ENCODE data around the gene LLGL1. TPM values are rescaled to one million over a fixed set of nuclear protein-coding genes. Genes with fewer than 3 reads are reported as not detected.

Gene LLGL1
- total RNA-seq, 1 experiment from 2014 or later = 65.0 TPM

DNA sequence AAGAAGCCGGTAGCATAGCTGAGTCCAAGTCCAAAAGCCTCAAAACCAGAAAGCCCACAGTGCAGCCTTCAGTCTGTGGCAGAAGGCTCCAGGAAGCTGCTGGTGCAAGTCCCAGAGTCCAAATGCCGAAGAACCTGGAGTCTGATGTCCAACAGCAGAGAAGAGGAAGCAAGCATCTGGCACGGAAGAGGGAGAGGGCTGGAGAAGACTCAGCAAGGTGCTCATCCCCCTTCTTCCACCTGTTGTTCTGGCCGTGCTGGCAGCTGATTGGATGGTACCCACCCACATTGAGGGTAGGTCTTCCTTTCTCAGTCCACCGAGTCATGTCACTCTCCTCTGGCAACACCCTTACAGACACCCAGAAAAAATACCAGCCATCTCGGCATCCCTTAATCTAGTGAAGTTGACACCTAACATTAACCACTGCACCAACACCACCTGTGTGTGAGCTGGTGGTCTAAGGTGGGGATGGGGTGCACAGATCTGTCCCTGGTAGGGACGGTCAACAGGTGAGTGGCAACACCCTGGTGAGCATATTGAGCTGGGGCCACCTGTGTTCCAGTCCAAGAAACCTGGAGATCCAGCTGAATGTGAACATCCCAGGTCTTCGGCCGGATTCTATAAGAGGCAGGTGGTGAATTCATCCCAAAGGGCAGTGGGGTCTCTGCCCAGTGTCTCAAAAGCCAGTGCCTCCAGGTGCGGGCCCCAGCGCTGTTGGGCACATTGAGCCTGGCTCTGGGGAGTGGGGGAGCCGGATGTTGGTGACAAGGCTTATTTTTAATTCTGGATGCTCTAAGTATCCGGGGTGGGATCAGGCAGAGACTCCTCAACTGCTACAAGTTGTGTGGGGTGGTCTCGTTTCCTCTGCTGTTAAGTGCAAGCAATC lies 44.9 kb downstream of the LLGL1 start:
- no peak overlapping the region for H2AFZ ChIP-seq (ENCODE audit: low read length)
- H4K5ac ChIP-seq (ENCODE audit: insufficient read length, low read depth, low read length) = no peak overlapping the region
- H4K8ac ChIP-seq (replicated peaks; ENCODE audit: insufficient read length, low read depth, low read length) = no peak overlapping the region
- H3K27ac ChIP-seq (ENCODE audit: insufficient read length, low read depth, low read length) = no peak overlapping the region
- no peak overlapping the region for H2BK12ac ChIP-seq (ENCODE audit: insufficient read length, low read depth, low read length)
- H3K23me2 ChIP-seq (ENCODE audit: insufficient read length, low read depth, low read length, poor library complexity, severe bottlenecking) = no peaks in the 10 kb centered on the region
- no peak overlapping the region for H3K18ac ChIP-seq (ENCODE audit: insufficient read length, low read depth, low read length)
- WGBS (ENCODE audit: extremely low coverage, insufficient read length, low lambda C conversion rate) = no CpG with 5 or more reads among the region's 14 CpGs
- H4K91ac ChIP-seq (ENCODE audit: insufficient read length, low read depth, low read length) = no peak overlapping the region
- no peak overlapping the region for H2AK5ac ChIP-seq (ENCODE audit: insufficient read length, low read length)
- Mint-ChIP-seq H3K36me3 (ENCODE audit: insufficient read depth in 1 of 3, low read depth in 3 of 3) (peaks cover 5 to 30% (median 21%) of the 10 kb centered on the region in 3 experiments; a peak in 5 of 7 replicates), H3K27me3 (ENCODE audit: low read depth) (no peaks in the 10 kb centered on the region; the same call in none of the 2 replicates), H3K27ac (no peak overlapping the region; a peak in 1 of 7 replicates), H3K4me3 (no peak overlapping the region), H3K4me1 (peaks cover 10 to 13% of the 10 kb centered on the region in 2 experiments), H3K9me3 (no peaks in the 10 kb centered on the region)
- TF ChIP-seq, protein P1, sequence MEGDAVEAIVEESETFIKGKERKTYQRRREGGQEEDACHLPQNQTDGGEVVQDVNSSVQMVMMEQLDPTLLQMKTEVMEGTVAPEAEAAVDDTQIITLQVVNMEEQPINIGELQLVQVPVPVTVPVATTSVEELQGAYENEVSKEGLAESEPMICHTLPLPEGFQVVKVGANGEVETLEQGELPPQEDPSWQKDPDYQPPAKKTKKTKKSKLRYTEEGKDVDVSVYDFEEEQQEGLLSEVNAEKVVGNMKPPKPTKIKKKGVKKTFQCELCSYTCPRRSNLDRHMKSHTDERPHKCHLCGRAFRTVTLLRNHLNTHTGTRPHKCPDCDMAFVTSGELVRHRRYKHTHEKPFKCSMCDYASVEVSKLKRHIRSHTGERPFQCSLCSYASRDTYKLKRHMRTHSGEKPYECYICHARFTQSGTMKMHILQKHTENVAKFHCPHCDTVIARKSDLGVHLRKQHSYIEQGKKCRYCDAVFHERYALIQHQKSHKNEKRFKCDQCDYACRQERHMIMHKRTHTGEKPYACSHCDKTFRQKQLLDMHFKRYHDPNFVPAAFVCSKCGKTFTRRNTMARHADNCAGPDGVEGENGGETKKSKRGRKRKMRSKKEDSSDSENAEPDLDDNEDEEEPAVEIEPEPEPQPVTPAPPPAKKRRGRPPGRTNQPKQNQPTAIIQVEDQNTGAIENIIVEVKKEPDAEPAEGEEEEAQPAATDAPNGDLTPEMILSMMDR (conservative IDR thresholded peaks at IDR 0.05) = no peak
- H2BK5ac ChIP-seq (ENCODE audit: insufficient read length, low read length) = no peak overlapping the region
- no peak for DNase-seq
- H2BK20ac ChIP-seq (ENCODE audit: low read depth, low read length, poor library complexity, severe bottlenecking) = no peak overlapping the region
- H3K27me3 ChIP-seq (ENCODE audit: insufficient read depth, low read length) = no peaks in the 10 kb centered on the region
- no peak overlapping the region for H2BK120ac ChIP-seq (ENCODE audit: low read depth, low read length, poor library complexity, severe bottlenecking)
- H3K79me1 ChIP-seq (ENCODE audit: insufficient read depth, low read depth, low read length, poor library complexity, severe bottlenecking) = no peaks in the 10 kb centered on the region
- H3K14ac ChIP-seq (ENCODE audit: insufficient read depth, low read length) = no peak overlapping the region
- no peak overlapping the region for H3K4ac ChIP-seq (ENCODE audit: low read depth, low read length)
- no peaks in the 10 kb centered on the region for H3K79me2 ChIP-seq (ENCODE audit: insufficient read depth, low read length)
- H3K4me1 ChIP-seq (ENCODE audit: insufficient read depth, low read length) = no peaks in the 10 kb centered on the region
- H3K9ac ChIP-seq (ENCODE audit: extremely low read depth, insufficient read length, low read length) = no peak overlapping the region
- H4K20me1 ChIP-seq (ENCODE audit: control insufficient read depth, insufficient read depth, insufficient read length) = no peaks in the 10 kb centered on the region
- H3T11ph ChIP-seq (ENCODE audit: low read length) = no peak overlapping the region
- H3K9me3 ChIP-seq (ENCODE audit: control insufficient read depth, low read depth, low read length) = no peaks in the 10 kb centered on the region
- H3K56ac ChIP-seq (ENCODE audit: insufficient read length, low read depth, low read length) = no peak overlapping the region
- H3K23ac ChIP-seq (ENCODE audit: insufficient read length, low read depth, low read length) = no peak overlapping the region
- H3K4me2 ChIP-seq (ENCODE audit: insufficient read depth, insufficient read length, low read length) = no peak overlapping the region
- H2BK15ac ChIP-seq (ENCODE audit: low read depth, low read length) = no peak overlapping the region

Measured in H9 (cell line).